Measurements from ENCODE around the gene ZC3H11A.

GRCh38 chr1:203828002-203828401, 32.6 kb downstream of the ZC3H11A start:
- TF ChIP-seq CTCF (IDR thresholded peaks at IDR 0.05): no peak
- TF ChIP-seq EP300 (IDR thresholded peaks at IDR 0.05; ENCODE audit: borderline replicate concordance in 1 of 2, low read depth in 1 of 2, low read length in 1 of 2): no peak
- TF ChIP-seq YY1 (IDR thresholded peaks at IDR 0.05; ENCODE audit: low read depth): no peak
- no peak for TF ChIP-seq USF2 (IDR thresholded peaks at IDR 0.05; ENCODE audit: borderline replicate concordance, low read depth, low read length)
- TF ChIP-seq, protein P1, sequence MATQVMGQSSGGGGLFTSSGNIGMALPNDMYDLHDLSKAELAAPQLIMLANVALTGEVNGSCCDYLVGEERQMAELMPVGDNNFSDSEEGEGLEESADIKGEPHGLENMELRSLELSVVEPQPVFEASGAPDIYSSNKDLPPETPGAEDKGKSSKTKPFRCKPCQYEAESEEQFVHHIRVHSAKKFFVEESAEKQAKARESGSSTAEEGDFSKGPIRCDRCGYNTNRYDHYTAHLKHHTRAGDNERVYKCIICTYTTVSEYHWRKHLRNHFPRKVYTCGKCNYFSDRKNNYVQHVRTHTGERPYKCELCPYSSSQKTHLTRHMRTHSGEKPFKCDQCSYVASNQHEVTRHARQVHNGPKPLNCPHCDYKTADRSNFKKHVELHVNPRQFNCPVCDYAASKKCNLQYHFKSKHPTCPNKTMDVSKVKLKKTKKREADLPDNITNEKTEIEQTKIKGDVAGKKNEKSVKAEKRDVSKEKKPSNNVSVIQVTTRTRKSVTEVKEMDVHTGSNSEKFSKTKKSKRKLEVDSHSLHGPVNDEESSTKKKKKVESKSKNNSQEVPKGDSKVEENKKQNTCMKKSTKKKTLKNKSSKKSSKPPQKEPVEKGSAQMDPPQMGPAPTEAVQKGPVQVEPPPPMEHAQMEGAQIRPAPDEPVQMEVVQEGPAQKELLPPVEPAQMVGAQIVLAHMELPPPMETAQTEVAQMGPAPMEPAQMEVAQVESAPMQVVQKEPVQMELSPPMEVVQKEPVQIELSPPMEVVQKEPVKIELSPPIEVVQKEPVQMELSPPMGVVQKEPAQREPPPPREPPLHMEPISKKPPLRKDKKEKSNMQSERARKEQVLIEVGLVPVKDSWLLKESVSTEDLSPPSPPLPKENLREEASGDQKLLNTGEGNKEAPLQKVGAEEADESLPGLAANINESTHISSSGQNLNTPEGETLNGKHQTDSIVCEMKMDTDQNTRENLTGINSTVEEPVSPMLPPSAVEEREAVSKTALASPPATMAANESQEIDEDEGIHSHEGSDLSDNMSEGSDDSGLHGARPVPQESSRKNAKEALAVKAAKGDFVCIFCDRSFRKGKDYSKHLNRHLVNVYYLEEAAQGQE (IDR thresholded peaks at IDR 0.05; ENCODE audit: low read depth, low read length): no peak
- no peak for TF ChIP-seq TCF12 (IDR thresholded peaks at IDR 0.05)

Measured in SK-N-SH (cell line).